Lower leg skin (tissue), 4 donors: Measurements from ENCODE around the gene KYAT1. TPM values are rescaled to one million over a fixed set of nuclear protein-coding genes. Genes with fewer than 3 reads are reported as not detected.

Source experiments
- DNase-seq, 2 donors: peaks; one replicate each; pipeline ENCODE4 v3.0.0-alpha.2; 2019; ENCODE audit warnings: low spot score in 2 of 2
- H3K4me3 ChIP-seq: fragments of 200-600 bp; sonication (generic); 2 replicates; pipeline ENCODE4 v1.5.1; 2017; ENCODE audit warnings: mild to moderate bottlenecking, low read depth; ENCODE audit not compliant: poor library complexity, severe bottlenecking
- POLR2A ChIP-seq, 2 donors: fragments of 450-650 bp; IDR thresholded peaks; one replicate each; pipeline ENCODE4 v1.6.1; 2016 to 2017; ENCODE audit warnings: antibody characterized with exemption in 2 of 2, mild to moderate bottlenecking in 1 of 2, moderate library complexity in 1 of 2
- WGBS, 2 donors: methylation state at CpG; one replicate each; pipeline ENCODE4 v1.1.5; 2018; 5-methylcytosine and 5-hydroxymethylcytosine counted together
- intact Hi-C: fragments of 100-400 bp; cut with DNase I; formaldehyde crosslinking; loops from one replicate; pipeline ENCODE4 v1.15.0; 2023; ENCODE audit warnings: low total_unique reads
- total RNA-seq, 4 donors: library from RNA; depleted of rRNA; stranded (reverse); fragments of >200 nt; gene quantifications; one replicate each; pipeline ENCODE4 v1.1.0, GENCODE V29; 2016
- TF ChIP-seq, protein P1 (sequence below), 3 donors: fragments of 450-650 bp; IDR thresholded peaks; one replicate each; pipeline ENCODE4 v1.5.1; 2016; ENCODE audit warnings: antibody characterized with exemption in 3 of 3, mild to moderate bottlenecking in 3 of 3, moderate library complexity in 2 of 3

KYAT1 gene
- total RNA-seq, 4 donors from 2014 or later: 8.2 to 19.4 (median 10.9) TPM

DNA sequence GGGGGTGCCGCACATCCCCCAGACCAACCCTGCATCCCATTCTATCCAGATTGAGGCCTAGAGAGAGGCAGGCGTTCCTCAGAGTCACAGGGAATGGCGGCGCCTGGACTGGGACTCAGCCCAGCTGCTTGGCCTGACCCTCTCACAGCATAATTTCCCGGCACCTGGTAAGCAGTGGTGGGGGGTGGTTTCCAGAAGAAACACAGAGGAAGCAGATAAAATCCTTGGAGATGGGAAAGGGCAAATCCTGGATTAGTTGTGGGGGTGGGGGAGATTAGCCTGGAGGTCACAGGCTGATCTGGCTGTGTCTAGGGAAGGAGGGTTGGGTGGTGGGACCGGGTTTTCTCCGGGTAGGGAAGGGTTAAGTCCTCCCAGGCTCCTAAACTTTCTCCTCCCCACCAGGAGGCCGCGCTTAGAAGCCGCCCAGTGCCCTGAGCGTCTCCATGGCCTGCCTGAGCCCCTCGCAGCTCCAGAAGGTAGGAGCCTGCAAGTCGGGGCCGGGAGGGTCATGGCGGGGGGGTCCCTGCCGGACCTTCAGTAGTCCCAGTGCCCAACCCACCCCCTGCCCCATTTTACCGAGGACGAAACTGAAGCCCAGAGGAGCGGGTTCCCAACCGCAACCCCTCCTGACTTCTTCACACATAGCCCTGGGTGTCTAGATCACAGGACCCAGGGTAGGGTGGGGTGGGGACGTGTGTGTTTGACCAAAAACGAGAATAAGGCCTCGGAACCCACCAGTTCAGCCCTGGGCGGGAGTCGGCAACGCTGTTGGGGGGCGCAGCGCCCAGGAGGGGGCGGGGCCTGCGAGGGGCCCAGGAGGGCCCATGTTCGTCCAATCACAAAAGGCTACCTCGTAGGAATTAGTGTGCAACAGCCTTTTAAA lies 40.4 kb upstream of the KYAT1 start:
- intact Hi-C loops: no loop called here
- no peak for DNase-seq
- 7 to 12% methylated on average over 31 of the region's 32 CpGs for WGBS, 2 donors

GRCh38 chr9:128920381-128921058 lies 38.8 kb upstream of the KYAT1 start, which contains the start of gene PHYHD1:
Gene PHYHD1, plus strand, starts transcription at chr9:128920982. Its CDS starts 1,342 bp downstream, at chr9:128922324.
- no peak within 1 kb of the TSS for H3K4me3 ChIP-seq
- intact Hi-C loops: no loop called here
- 36 to 50% methylated on average over 12 to 13 of the region's 13 CpGs for WGBS, 2 donors
- TF ChIP-seq, protein P1, sequence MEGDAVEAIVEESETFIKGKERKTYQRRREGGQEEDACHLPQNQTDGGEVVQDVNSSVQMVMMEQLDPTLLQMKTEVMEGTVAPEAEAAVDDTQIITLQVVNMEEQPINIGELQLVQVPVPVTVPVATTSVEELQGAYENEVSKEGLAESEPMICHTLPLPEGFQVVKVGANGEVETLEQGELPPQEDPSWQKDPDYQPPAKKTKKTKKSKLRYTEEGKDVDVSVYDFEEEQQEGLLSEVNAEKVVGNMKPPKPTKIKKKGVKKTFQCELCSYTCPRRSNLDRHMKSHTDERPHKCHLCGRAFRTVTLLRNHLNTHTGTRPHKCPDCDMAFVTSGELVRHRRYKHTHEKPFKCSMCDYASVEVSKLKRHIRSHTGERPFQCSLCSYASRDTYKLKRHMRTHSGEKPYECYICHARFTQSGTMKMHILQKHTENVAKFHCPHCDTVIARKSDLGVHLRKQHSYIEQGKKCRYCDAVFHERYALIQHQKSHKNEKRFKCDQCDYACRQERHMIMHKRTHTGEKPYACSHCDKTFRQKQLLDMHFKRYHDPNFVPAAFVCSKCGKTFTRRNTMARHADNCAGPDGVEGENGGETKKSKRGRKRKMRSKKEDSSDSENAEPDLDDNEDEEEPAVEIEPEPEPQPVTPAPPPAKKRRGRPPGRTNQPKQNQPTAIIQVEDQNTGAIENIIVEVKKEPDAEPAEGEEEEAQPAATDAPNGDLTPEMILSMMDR (IDR thresholded peaks at IDR 0.05): no peak
- TF ChIP-seq POLR2A (IDR thresholded peaks at IDR 0.05): no peak
- no peak for DNase-seq

More for the DNA sequence above, 40.4 kb upstream of the KYAT1 start:
- H3K4me3 ChIP-seq: peak overlapping the region; percentile 31
- TF ChIP-seq, protein P1 (IDR thresholded peaks at IDR 0.05): no peak
- TF ChIP-seq POLR2A (IDR thresholded peaks at IDR 0.05): no peak

DNA sequence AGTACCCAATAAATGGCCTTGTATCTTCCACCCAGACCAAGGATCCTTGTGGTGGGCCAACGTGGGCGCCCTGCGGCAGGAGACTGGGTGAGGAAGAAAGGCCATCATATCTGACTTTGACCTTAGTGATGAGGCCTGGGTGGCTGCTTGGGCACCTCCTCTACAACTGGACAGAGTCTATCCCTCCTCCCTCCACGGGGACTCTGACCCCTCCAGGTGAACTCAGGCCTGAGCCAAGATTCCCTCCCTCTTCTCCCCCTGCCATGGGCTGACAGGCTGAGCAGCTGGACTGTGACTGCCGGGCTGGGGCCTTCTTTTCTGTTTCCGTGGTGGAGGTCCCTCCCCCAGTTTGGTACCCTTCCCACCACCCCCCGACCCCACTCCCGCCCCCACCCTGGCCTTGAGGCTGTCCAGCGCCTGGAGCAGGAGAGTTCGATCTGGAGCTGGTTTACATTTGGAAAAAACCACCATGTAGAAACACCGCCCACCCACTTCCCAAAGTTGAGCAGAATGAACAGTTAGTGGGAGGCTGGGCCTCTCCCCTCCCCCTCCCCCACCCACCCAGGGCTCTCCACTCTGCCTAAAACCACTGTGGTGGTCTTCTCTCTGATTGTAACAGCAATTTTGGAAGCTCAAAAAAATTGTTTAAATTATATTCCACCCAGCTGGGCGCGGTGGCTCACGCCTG lies 37.8 kb upstream of the KYAT1 start:
- no peak for TF ChIP-seq POLR2A (IDR thresholded peaks at IDR 0.05)
- TF ChIP-seq, protein P1 (IDR thresholded peaks at IDR 0.05): no peak
- 79 to 82% methylated on average over 11 to 14 of the region's 14 CpGs for WGBS, 2 donors
- intact Hi-C loops: no loop called here

DNA sequence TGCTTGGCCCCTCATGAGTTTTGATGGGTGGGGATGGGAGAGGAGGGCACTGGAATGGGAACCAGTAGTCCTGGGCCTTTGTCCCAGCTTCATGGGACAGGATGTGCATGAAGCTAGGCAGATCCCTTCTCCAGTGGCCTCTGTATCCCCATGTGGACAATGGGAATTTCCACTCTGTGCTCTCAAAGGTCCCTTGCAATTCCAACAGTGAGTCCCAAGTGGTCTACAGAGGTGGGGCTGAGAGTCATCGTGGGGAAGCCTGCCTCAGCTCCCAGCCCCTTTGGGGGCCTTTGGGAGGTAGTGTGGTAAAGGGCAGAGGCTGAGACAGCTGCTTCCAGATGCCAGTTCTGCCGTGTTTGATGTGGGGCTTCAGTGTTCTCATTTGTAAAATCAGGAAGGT lies 37.2 kb upstream of the KYAT1 start:
- no peak for DNase-seq

More for the DNA sequence above, 37.8 kb upstream of the KYAT1 start:
- H3K4me3 ChIP-seq: no peak overlapping the region
- DNase-seq: no peak

More for the DNA sequence above, 37.2 kb upstream of the KYAT1 start:
- WGBS, 2 donors: 59 to 78% methylated on average over 2 of the region's 2 CpGs
- intact Hi-C loops: no loop called here
- TF ChIP-seq, protein P1 (IDR thresholded peaks at IDR 0.05): no peak
- TF ChIP-seq POLR2A (IDR thresholded peaks at IDR 0.05): no peak
- no peak overlapping the region for H3K4me3 ChIP-seq
